Activated CD4-positive, CD25-positive, alpha-beta regulatory T cell treated with anti-CD3 and anti-CD28 coated beads, Interleukin-2, amount 50 U/mL, for 24 hours (primary cell): ENCODE measurements around the gene OSBP2.
"Not testable (repeated sequence)": the region's sequence is repeated elsewhere in the genome, so short reads cannot be mapped to it uniquely, and the experiment has no call there.

ENCODE experiments used
- ATAC-seq, 2 donors: fragments of 150-1000 bp; cut with Tn5 transposase; one replicate each; pipeline ENCODE4 v1.10.0; 2021; ENCODE audit warnings: mild to moderate bottlenecking in 1 of 2, moderate library complexity in 1 of 2

Gene OSBP2

DNA sequence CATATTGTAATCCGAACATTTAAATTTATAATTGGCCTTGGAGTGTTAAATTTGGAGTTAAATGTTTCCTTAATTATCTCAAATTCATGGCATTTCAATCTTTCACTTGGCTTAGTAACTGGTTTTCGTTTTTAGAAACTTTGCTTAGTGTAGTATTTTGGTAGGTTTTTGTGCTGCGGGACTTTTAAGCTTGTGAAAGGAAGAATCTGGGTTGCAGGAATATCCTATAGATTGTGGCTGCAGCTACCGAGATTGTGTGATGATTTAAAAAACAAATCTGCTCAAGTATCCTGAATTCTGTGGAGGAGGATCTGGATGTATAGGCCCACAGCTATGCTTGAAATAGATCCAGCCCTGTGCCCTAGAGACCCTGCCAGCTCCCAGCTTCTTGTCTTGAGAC is 27.1 kb downstream of the OSBP2 start:
- ATAC-seq, result no peak

DNA sequence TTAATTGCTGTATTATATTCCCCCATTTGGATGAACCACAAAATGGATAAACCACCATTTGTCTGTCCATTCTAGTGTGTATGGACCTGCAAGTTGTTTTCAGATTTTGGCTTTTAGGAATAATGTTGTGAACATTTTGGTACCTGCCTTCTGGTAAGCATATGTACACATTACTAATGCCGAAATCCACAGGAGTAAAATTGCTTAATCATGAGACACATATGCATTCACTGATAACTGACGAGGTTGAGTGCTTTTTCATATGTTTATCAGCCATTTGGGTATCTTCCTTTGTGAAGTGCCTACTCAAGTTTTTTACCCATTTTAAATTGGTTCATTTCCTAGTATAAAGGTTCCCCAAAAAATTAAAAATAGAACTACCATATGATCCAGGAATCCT is 34.2 kb downstream of the OSBP2 start:
- ATAC-seq, result no peak

DNA sequence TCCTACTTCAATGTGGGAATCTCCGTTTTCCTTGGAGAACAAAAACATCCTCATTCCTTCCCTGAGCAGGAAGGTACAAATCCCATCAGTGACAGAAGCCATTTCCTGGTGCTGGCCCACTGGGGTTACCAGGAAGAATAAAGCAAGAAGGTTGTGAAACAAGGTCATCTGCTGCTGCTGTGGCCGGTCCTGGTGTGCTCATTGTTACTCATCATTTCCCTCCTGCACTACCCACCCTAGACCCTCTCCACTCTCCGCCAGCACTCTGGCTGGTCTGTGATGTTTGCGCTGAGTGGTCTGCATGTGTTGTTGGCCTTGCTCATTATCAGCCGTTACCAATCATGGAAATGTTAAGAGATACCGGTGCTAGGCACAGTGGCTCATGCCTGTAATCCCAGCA is 37.0 kb downstream of the OSBP2 start:
- ATAC-seq, result no peak

DNA sequence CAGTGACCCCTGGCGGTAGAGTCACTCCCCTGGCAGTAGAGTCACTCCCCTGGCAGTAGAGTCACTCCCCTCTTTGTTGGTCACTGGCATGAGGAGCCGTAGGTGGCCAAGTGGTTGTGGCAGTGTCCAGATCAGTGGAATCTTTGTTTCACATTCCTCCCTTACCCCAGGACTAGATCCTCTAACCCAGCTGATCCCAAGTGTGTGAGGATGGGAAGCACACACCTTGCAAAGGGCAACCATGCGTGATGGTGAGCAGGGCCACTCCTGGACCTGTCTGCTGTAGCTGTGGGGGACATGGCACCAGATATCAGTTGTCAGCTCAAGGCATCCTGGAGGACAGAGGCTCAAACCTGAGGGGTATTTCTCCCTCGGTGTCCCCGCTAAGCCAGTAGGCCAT is 37.8 kb downstream of the OSBP2 start:
- no peak for ATAC-seq

DNA sequence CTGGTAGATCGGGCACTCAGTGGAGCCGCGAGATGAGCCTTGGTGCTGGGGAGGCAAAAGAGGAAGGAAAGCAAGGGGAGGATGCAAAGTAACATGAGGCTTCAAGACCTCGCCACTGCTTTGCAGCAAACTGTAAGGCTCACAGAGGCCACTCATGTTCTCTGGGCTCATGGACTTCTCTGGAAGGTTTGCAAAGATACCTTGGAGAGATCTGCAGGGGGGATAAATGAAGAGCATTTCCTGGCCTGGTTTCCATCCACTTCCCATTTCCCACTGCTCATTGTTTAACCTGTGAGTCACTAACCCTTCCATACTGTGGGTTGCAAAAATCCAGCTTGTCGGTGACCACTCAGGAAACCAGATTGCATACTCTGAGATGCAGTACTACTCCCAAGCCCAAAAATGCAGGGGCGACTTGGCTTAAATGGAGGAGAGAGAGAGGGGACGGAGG is 38.5 kb downstream of the OSBP2 start:
- no peak for ATAC-seq

DNA sequence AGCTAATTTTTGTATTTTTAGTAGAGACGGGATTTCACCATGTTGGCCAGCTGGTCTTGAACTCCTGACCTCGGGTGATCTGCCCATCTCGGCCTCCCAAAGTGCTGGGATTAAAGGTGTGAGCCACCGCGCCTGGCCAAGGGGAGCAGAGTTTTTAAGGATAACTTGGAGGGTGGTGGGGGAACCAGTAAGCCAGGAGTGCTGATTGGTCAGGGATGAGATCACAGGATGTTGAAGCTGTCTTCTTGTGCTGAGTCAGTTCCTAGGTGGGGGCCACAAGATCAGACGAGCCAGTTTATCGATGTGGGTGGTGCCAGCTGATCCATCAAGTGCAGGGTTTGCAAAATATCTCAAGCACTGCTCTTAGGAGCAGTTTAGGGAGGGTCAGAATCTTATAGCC is 45.3 kb downstream of the OSBP2 start:
- ATAC-seq, result not testable (repeated sequence)

DNA sequence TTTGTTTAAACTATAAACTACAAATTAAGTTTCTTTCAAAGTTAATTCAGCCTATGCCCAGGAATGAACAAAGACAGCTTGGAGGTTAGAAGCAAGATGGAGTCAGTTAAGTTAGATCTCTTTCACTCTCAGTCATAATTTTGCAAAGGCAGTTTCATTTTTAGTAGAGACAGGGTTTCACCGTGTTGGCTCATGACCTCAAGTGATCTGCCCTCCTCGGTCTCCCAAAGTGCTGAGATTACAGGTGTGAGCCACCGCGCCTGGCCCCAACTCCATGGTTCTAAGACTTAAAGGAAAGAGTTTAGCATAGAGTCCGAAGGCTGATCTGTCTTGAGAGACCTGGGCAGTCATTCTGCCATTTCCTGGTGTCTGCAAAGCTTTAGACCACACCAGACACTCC is 45.8 kb downstream of the OSBP2 start:
- ATAC-seq, result peak; percentile 76 to 77

DNA sequence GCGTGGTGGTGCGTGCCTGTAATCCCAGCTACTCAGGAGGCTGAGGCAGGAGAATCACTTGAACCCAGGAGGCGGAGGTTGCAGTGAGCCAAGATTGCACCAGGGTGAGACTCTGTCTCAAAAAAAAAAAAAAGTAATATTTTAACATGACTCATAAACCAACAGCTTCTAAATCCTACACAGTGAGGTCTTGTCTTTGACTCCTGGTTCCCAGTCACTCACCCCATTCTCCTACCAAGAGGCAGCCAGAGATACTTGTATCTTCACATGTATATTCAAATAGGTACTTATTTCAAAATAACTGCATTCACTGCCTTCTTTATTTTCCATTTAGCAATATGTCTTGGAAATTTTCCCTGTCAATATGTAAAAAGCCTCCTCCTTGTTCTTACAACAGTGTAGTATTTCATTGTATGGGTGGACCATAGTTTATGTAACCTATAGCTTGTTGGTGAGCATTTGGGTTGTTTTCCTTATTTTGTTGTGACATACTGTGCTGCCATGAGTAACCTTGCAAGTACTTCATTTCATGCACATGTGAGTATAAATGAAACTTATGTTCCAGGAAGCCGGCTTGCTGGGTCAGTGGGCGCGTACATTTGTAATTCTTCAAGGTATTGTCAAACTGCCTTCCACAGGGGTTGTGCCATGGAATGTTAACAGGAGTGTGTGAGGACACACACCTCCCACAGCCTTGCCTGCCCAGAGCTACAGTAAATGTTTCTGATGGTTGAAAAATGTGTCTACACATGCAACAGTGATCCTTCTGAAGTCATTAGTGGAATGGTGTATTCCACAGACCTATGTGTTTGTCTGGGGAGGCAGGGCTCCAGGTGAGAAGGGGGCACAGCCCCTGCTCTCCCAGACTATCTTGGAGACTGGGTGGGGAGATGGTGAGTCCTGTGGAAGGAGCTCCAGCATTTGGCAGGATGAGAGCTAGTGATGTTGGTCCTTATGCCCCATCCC is 47.9 kb downstream of the OSBP2 start:
- ATAC-seq, result peak; percentile 46 to 51

DNA sequence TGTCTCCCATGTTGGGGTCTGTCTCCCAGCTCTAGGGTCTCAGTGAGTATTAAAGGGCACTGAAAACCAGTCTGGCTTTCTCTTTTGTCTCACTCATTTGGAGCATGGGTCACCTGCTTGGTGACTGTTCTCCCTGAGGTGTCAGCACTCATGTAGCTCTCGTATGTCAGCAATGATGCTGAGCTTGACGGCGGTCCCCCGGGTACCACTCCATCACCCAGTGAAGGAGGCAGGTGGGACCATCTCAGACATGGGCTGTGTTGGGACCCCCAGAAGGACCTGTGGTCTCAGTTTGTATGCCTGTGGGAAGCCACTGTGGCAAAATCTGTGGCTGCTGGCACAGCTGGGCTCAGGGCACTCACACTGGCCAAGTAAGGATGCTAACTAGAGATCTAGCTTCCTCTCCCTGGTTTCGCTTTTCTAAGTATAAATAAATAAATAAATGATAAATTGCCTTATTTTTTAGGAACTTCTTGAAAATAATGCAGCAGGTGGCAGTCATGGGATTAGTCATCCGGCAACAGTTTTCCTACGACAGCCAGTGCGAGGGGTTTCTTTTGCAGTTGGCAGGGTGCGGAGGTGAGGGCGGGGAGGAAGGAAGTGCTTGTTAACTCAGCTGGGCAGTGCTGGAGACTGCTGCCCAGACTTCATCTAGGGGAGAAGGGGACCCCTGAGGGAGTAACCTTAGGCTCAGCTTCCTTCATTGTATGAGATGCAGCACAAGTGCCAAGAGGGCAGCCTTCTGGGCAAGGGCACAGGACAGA is 48.8 kb downstream of the OSBP2 start:
- ATAC-seq, result peak; percentile 33 to 47

DNA sequence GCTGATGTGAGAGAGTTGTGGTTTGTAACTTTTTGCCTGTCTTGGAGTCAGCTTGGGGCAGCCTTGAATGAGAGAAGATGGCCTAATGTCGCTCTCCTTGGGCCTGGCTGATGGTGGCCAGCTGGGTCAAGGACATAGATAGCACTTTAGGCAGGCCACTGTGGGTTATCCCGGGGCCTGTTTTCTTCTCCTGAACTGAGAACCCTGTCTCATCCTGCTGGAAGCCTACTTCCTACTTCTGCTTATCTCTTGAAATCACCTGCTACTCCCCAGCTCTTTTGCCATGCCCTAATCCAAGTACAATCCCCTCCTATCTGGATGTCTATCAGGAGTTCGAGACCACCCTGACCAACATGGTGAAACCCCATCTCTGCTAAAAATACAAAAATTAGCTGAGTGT is 49.5 kb downstream of the OSBP2 start:
- ATAC-seq, result no peak

DNA sequence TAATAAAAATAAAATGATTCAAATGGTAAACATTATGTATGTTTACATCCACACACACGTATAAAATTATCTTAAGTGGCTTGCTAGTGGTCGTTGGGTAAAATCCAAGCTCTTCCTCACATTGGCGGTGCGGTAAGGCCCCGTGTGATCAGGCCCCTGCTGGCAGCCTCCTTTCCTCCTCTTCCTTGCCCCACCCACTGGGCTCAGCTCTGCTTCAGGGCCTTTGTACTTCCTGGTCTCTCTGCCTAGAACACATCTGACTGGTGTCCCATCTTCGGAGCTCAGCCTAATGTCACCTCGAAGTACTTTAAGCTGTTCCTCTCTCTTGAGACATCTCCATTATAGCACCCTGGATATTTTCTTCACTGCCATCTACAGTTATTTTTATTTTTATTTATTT is 52.8 kb downstream of the OSBP2 start:
- no peak for ATAC-seq

DNA sequence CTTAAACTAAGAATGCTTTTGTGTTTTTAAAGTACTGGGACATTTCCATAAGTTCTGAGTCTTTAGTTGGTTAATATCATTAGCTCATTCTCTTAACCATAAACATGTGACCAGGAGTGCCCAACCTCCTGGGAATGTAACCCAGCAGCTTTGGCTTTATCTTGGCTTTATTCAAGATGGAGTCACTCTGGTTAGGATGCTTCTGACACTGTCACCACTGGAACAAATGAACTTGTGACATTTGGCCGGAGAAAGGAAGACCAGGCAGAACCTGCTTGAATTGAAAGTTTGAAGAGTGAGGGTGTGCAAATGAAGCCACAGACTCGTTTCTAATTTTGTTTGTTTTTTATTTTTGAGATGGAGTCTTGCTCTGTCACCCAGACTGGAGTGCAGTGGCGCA is 54.6 kb downstream of the OSBP2 start:
- no peak for ATAC-seq

DNA sequence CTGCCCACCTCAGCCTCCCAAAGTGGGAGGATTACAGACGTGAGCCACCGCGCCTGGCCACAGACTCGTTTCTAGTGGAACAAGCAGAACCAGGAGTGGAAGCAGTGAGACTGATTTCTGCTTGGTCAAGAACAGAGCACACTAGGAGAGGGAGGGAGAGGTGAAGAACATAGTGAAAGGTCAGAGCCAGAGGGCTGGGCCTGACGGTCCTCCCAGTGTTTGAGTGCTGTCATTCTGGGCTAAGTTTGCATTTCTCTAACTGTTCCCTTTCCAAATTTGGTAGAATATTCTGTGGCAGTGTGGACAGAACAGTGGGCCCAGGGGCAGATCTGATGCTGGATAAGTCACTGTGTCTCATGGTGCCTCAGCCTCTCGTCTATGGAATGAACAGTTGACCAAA is 55.2 kb downstream of the OSBP2 start:
- ATAC-seq, result no peak

DNA sequence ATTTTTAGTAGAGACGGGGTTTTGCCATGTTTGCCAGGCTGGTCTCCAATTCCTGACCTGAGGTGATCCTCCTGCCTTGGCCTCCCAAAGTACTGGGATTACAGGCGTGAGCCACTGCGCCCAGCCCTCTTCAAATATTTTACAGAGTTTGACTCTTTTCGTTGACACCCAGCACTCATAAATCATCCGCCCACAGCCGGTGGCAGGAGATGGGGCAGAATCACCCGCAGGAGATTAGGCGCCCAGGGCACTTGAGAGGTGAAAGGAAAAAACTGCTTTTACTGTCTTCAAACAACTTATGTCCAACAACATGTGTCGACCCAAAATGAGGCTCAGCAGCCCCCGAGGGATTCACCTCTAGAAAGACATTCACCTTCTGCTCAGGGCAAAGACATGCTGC is 56.9 kb downstream of the OSBP2 start:
- no peak for ATAC-seq

DNA sequence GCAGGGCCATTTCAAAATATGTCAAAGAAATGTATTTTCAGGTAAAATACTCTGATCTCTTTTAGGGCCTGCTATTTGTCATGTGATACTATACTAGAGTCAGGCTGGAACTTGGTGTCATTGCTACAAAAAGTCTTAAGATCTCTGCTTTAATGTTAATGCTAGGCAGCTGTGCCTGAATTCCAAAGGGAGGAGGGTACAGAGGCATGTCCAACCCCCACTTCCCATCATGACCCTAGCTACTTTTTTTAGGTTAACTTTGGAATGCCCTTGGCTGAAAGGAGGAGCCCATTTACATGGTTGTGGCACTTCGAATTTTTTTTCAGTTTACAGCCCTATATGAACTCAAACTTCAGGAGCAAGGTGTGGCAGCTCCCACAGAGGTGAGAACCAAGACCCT is 58.1 kb downstream of the OSBP2 start:
- ATAC-seq, result no peak

DNA sequence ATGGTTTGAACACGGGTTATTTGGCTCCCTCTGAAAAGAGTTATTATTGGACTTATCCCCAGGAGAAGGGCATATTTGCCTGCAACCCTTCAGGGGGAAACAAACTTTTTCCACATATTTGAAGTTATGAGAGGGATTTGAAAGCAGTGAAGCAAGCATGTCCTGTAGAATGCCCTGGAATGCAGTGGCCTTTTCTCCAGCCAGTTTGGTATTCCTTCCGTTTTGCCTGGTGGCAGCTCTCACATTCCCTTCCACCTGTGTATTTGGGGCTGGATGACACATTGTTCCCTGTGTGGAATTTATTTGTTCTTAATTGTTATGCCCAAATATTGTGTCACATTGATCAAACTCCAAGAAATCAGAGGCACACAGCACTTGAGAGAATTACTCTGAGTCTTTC is 59.0 kb downstream of the OSBP2 start:
- no peak for ATAC-seq

DNA sequence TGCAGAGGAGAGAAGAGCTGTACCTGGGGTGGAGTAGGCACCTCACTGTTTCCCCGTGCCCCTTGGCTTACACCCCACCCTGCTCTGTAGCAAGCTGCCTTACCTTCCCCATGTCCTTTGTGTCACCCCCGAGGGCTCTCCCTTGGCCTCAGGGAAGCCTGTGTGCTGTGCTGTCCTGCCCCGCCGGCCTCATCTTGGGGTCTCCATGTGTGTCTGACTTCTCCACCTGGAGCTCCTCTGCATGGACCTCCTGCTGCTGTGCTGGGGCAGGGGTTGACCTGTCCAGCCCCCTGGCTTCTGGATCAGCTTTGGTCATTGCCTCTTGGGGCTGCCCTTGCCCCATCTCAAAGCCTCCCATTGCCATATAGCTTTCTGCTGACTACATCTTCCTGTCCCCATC is 59.8 kb downstream of the OSBP2 start:
- ATAC-seq, result no peak

DNA sequence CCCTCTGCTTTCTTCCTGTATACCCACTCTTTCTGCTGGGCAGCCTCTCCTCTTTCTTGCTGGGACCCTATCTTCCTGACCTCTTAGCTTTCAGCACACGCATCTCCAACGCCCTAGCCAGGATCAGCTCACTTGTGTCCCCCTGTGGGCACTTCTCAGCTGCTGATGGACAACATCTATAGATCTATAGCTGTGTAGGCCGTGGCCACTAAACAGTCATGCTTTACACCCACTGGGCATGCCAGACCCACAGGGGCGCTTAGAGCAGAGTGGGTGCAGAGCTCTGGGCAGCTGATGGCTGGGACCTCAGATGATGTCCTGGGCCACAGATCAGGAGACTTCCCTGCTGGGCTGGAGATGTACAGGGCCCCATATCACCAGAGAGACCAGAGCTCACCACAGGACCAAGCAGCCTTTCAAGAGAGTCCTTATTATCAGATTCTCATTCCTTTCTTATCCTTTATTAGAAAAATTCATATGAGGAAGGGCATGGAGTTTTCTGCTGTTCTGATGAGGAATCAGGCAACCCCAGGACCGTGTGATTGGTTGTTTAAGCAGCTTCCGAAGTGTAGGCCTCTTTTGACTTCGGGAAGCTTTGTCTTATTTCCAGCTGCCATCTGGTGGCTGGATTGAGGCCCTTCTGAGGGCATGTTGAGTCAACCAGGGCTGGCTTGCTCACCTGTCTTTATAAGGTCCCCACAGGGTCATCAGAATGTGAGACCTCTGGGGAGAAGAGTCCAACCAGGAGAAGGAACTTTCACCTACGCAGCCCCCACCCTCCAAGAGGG is 60.5 kb downstream of the OSBP2 start:
- ATAC-seq, result peak; percentile 68 to 89

DNA sequence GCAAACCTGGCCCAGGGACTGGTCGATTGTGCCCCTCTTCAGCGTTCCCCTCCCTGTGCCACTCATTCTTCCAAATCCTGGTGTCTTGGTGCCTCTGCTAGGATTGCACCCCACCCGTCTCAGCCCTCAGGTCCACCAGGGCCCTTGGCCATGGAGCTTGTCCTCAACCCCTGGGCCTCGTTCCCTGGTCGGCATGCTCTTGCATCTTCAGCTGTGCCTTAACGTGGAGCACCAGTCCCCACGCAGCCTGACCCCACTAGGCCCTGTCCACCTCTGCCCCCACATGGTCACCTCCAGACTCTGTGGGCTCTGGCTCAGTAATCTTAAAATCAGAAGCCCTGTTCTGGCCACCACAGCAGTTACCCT is 61.1 kb downstream of the OSBP2 start:
- ATAC-seq, result no peak

DNA sequence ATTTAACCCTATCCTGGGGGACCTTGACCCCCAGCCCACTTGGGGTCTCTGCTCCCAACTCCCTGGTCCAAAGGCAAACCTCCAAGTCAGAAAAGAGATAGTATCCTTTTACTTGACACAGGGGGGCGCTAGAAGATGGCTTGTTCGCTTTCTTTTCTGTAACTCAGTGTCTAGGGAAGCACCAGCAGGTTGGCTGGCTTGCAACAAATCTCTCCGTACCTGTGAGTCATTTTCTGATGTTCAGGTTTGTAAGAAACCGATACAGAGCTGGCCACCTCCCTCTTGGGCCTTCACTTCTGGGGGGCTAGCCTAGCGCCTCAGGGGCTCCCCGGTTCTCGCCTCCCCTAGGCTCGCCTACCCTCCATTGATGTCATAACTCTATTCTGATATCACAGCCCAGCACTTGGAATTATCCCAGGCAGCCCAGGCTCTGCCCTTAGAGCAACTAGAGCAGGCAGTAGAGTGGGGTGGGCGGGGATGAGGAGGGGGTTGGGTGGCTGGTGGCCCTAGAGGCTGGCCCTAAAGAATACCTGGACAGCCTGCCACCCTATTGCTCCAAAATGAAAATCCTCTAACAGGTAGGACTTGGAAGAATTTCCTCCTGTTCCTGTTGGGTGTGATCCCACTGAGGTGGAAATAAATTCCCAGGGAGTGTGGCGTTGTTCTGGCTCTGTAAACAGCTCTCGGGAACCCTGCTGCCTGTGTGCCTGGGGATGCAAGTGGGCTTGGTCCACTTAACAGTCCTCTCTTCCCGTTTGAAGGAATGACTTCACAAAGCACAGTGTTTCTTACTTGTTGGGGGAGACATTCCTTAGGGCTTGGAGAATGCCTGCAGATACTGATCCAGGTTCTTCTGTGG is 69.4 kb downstream of the OSBP2 start:
- peak; percentile 81 to 86 for ATAC-seq

DNA sequence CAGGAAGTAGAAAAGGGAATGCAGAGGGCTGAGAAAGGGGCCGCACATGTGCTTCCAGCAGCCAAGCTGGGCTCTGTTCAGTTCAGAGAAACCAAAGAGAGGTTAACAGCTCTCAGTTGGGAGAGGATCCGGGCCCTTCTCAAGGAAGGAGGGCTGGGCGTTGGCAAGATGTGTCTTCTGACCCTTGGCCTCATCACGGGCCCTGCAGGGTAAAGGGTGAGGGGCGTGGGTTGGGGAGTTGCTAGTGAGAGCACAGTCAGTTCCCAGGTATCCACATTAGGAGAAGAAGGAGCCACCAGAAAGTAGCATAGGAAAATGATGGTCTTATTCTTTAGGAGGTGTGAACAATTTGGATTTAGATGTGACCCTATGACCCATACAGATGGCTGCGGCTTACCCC is 73.0 kb downstream of the OSBP2 start:
- no peak for ATAC-seq

DNA sequence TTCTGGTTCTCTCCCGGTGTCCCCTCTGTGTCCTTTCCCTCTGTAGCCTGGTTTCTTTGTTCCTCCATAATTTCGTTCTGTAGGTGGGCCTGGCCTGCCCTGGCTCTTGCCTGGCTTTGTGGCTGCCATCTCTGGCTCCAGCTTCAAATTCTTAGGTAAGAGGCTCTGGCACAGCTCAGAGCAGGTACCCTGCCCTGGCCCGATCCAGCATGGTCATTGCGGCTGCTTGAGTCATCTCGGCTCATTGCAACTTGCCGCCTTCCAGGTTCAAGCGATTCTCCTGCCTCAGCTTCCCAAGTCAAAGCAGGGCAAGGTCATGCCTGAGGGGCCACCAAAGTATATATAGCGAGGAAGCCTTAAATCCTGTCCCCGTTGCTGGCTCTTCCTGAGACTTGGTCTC is 76.0 kb downstream of the OSBP2 start:
- ATAC-seq, result no peak
